ENCODE data around the gene TMTC1. TPM values are rescaled to one million over a fixed set of nuclear protein-coding genes. Genes with fewer than 3 reads are reported as not detected.

TMTC1 gene
- total RNA-seq, 2 experiments from 2014 or later: not detected

- H3K27ac Mint-ChIP-seq: no peak overlapping the region
- no peak for TF ChIP-seq CTCF (IDR thresholded peaks at IDR 0.05)
- POLR2A ChIA-PET: no interaction called here
- no peaks in the 10 kb centered on the region for H3K36me3 Mint-ChIP-seq (ENCODE audit: low read depth)
- no peaks in the 10 kb centered on the region for H3K9me3 Mint-ChIP-seq
- DNase-seq (no peak), ATAC-seq (no peak)
- CTCF ChIA-PET: interaction anchor here (1.0 kb wide), 1 partner anchor 16 kb away, joined by 3 read pairs; no protein-coding TSS in a partner anchor
- intact Hi-C loops (cut with micrococcal nuclease): no loop called here
- no peak overlapping the region for H3K4me3 Mint-ChIP-seq
- peaks cover 3% of the 10 kb centered on the region for H3K4me1 Mint-ChIP-seq (ENCODE audit: low read depth)
- peaks cover 1% of the 10 kb centered on the region for H3K27me3 Mint-ChIP-seq
Observed at GRCh38 chr12:29582677-29583272, 201.0 kb downstream of the TMTC1 start.

- no peak for ATAC-seq
- POLR2A ChIA-PET: no interaction called here
- intact Hi-C loops (cut with micrococcal nuclease): no loop called here
- DNase-seq: no peak
- no peaks in the 10 kb centered on the region for H3K36me3 Mint-ChIP-seq (ENCODE audit: low read depth)
- H3K9me3 Mint-ChIP-seq: no peaks in the 10 kb centered on the region
- H3K27me3 Mint-ChIP-seq: peaks cover 4% of the 10 kb centered on the region
- no peak for TF ChIP-seq CTCF (IDR thresholded peaks at IDR 0.05)
- H3K4me3 Mint-ChIP-seq: no peak overlapping the region
- H3K4me1 Mint-ChIP-seq (ENCODE audit: low read depth): peaks cover 3% of the 10 kb centered on the region
- CTCF ChIA-PET: interaction anchor here (1.0 kb wide), 1 partner anchor 17 kb away, joined by 3 read pairs; no protein-coding TSS in a partner anchor
- no peak overlapping the region for H3K27ac Mint-ChIP-seq
Observed at GRCh38 chr12:29582146-29582545, 201.6 kb downstream of the TMTC1 start.

- Mint-ChIP-seq H3K4me1 (ENCODE audit: low read depth) (peaks cover 3% of the 10 kb centered on the region), H3K9me3 (no peaks in the 10 kb centered on the region), H3K36me3 (ENCODE audit: low read depth) (no peaks in the 10 kb centered on the region), H3K4me3 (no peak overlapping the region), H3K27ac (no peak overlapping the region), H3K27me3 (peaks cover 2% of the 10 kb centered on the region)
- intact Hi-C loops (cut with micrococcal nuclease): no loop called here
- DNase-seq: no peak
- ChIA-PET CTCF (no interaction called here), POLR2A (no interaction called here)
- peak; percentile 34 for ATAC-seq
- no peak for TF ChIP-seq CTCF (IDR thresholded peaks at IDR 0.05)
Observed at GRCh38 chr12:29581631-29582030, 202.1 kb downstream of the TMTC1 start.

- CTCF ChIA-PET: no interaction called here
- no peaks in the 10 kb centered on the region for H3K36me3 Mint-ChIP-seq (ENCODE audit: low read depth)
Observed at GRCh38 chr12:29580971-29581370, 202.8 kb downstream of the TMTC1 start.

GRCh38 chr12:29578731-29579130, 205.0 kb downstream of the TMTC1 start:
- peaks cover 2% of the 10 kb centered on the region for H3K27me3 Mint-ChIP-seq
- no peak for TF ChIP-seq CTCF (IDR thresholded peaks at IDR 0.05)
- H3K4me3 Mint-ChIP-seq: no peak overlapping the region
- POLR2A ChIA-PET: no interaction called here
- H3K27ac Mint-ChIP-seq: no peak overlapping the region
- no peaks in the 10 kb centered on the region for H3K36me3 Mint-ChIP-seq (ENCODE audit: low read depth)
- CTCF ChIA-PET: no interaction called here
- no peaks in the 10 kb centered on the region for H3K9me3 Mint-ChIP-seq
- intact Hi-C loops (cut with micrococcal nuclease): no loop called here
- ATAC-seq (no peak), DNase-seq (no peak)
- H3K4me1 Mint-ChIP-seq (ENCODE audit: low read depth): peaks cover 3% of the 10 kb centered on the region

More at GRCh38 chr12:29580971-29581370, 202.8 kb downstream of the TMTC1 start:
- Mint-ChIP-seq H3K4me3 (no peak overlapping the region), H3K27me3 (peaks cover 2% of the 10 kb centered on the region), H3K4me1 (ENCODE audit: low read depth) (peaks cover 3% of the 10 kb centered on the region), H3K9me3 (no peaks in the 10 kb centered on the region), H3K27ac (no peak overlapping the region)
- DNase-seq: no peak
- POLR2A ChIA-PET: no interaction called here
- no peak for ATAC-seq
- TF ChIP-seq CTCF (IDR thresholded peaks at IDR 0.05): no peak
- intact Hi-C loops (cut with micrococcal nuclease): no loop called here
